Esophagus squamous epithelium (tissue), 5 donors: Measurements from ENCODE around the gene NHLRC2. TPM values are rescaled to one million over a fixed set of nuclear protein-coding genes. Genes with fewer than 3 reads are reported as not detected.
"Not testable (repeated sequence)": the region's sequence is repeated elsewhere in the genome, so short reads cannot be mapped to it uniquely, and the experiment has no call there.

Source experiments
- DNase-seq: peaks from one replicate; lab custom pipeline; 2025; lab: John Stamatoyannopoulos, UW
- H3K27ac ChIP-seq, 4 donors: fragments of 200-600 bp; sonication (generic); one replicate each; pipeline ENCODE4 v1.5.1; 2016 to 2019; ENCODE audit warnings: mild to moderate bottlenecking in 1 of 4
- H3K27me3 ChIP-seq, 4 donors: fragments of 200-600 bp; sonication (generic); 1 replicate in 3 of 4; 2 replicates in 1 of 4; pipeline versions ENCODE4 v1.5.1 to v1.6.0; 2017 to 2021; ENCODE audit warnings: antibody characterized with exemption in 1 of 4
- H3K36me3 ChIP-seq, 3 donors: fragments of 200-600 bp; sonication (generic); one replicate each; pipeline ENCODE4 v1.5.1; 2016 to 2019
- H3K4me1 ChIP-seq, 3 donors: fragments of 200-600 bp; sonication (generic); one replicate each; pipeline ENCODE4 v1.5.1; 2017 to 2019
- H3K4me3 ChIP-seq, 4 donors: fragments of 200-600 bp; sonication (generic); 1 replicate in 3 of 4; 2 replicates in 1 of 4; pipeline ENCODE4 v1.5.1; 2016 to 2019; ENCODE audit warnings: mild to moderate bottlenecking in 2 of 4, moderate library complexity in 1 of 4
- H3K9me3 ChIP-seq, 3 donors: fragments of 200-600 bp; sonication (generic); one replicate each; pipeline ENCODE4 v1.5.1; 2016 to 2019
- POLR2A ChIP-seq, 4 donors: fragments of 450-650 bp; IDR thresholded peaks; one replicate each; pipeline ENCODE4 v1.6.1; 2017; ENCODE audit warnings: antibody characterized with exemption in 4 of 4, mild to moderate bottlenecking in 4 of 4, moderate library complexity in 3 of 4
- WGBS, 2 donors: methylation state at CpG; one replicate each; pipeline ENCODE4 v1.1.5; 2018; 5-methylcytosine and 5-hydroxymethylcytosine counted together
- intact Hi-C: fragments of 100-400 bp; cut with DNase I; formaldehyde crosslinking; loops from one replicate; pipeline ENCODE4 v1.15.0; 2022
- total RNA-seq, 4 donors: library from RNA; depleted of rRNA; stranded (reverse); fragments of >200 nt; gene quantifications; one replicate each; pipeline ENCODE4 v1.1.0, GENCODE V29; 2016
- TF ChIP-seq, protein P1 (sequence below), 6 experiments: fragments of 450-650 bp in 4 of 6; fragments of 200-600 bp in 2 of 6; sonication (generic) in 2 of 6; IDR thresholded peaks; one replicate each; pipeline ENCODE4 v1.5.1; 2016 to 2019; ENCODE audit warnings: antibody characterized with exemption in 6 of 6, mild to moderate bottlenecking in 4 of 6, moderate library complexity in 4 of 6
- donor health status: DM: yes; HTN: yes; CAD: no.

The NHLRC2 gene
- total RNA-seq, 4 donors from 2014 or later = 14.1 to 42.0 (median 31.2) TPM

DNA sequence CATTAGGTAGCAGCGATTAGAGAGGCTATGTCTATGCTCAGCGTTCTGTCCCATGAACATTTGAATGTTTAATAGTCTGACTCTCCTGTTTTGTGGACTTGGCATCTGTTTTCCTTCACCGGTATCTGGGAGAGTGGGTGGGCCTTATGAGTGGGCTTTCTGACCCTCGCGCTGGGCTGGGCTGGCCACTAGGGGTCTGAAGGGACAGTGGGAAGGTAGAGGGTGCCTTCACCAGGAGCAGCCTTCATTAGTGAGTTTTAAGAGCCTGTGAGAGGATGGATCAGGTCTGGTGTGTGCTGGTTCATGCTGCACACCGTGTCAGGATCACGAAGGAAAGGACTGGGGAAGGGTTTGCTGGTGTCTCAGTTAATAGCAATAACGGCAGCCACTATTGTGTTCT is 34.0 kb upstream of the NHLRC2 start:
- Histone ChIP-seq H3K4me3 (no peak overlapping the region), H3K4me1 (no peaks in the 10 kb centered on the region), H3K27me3 (no peaks in the 10 kb centered on the region), H3K27ac (no peak overlapping the region), H3K36me3 (no peaks in the 10 kb centered on the region), H3K9me3 (no peaks in the 10 kb centered on the region)
- intact Hi-C loops = no loop called here
- DNase-seq = no peak
- no peak for TF ChIP-seq POLR2A (IDR thresholded peaks at IDR 0.05)
- TF ChIP-seq, protein P1, sequence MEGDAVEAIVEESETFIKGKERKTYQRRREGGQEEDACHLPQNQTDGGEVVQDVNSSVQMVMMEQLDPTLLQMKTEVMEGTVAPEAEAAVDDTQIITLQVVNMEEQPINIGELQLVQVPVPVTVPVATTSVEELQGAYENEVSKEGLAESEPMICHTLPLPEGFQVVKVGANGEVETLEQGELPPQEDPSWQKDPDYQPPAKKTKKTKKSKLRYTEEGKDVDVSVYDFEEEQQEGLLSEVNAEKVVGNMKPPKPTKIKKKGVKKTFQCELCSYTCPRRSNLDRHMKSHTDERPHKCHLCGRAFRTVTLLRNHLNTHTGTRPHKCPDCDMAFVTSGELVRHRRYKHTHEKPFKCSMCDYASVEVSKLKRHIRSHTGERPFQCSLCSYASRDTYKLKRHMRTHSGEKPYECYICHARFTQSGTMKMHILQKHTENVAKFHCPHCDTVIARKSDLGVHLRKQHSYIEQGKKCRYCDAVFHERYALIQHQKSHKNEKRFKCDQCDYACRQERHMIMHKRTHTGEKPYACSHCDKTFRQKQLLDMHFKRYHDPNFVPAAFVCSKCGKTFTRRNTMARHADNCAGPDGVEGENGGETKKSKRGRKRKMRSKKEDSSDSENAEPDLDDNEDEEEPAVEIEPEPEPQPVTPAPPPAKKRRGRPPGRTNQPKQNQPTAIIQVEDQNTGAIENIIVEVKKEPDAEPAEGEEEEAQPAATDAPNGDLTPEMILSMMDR (IDR thresholded peaks at IDR 0.05) = no peak
- 58 to 74% methylated on average over 7 to 8 of the region's 8 CpGs for WGBS, 2 donors

DNA sequence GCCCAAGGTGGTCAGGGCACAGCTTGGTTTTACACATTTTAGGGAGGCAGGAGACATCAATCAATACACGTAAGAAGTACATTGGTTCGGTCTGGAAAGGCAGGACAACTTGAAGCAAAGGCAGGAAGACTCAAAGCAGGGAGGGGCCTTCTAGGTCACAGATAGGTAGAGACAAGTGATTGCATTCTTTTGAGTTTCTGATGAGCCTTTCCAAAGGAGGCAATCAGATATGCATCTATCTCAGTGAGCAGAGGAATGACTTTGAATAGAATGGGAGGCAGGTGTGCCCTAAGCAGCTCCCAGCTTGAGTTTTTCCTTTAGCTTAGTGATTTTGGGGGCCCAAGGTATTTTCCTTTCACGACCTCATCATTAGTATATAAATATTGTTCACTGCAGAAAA is 33.2 kb upstream of the NHLRC2 start:
- H3K27me3 ChIP-seq, intact Hi-C loops, H3K9me3 ChIP-seq, H3K36me3 ChIP-seq, H3K4me3 ChIP-seq, DNase-seq, H3K4me1 ChIP-seq, H3K27ac ChIP-seq: not testable (repeated sequence)
- WGBS, 2 donors = 60 to 81% methylated on average over 3 of the region's 3 CpGs

DNA sequence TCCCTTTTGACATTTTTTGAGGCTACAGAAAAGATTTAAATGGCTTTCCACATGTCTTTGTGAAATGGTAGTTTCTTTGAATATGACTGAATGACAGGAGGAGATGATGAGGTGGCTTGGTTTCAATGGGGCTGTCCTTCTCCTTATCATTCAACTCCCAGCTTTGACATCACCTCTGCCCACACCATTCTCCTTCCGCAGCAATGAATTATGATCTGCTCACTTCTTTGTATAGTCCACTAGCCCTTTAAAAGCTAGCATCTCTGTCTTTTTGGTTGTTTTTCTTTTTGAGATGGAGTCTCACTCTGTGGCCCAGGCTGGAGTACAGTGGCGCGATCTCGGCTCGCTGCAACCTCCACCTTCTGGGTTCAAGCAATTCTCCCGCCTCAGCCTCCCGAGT is 32.3 kb upstream of the NHLRC2 start:
- no peak for DNase-seq

DNA sequence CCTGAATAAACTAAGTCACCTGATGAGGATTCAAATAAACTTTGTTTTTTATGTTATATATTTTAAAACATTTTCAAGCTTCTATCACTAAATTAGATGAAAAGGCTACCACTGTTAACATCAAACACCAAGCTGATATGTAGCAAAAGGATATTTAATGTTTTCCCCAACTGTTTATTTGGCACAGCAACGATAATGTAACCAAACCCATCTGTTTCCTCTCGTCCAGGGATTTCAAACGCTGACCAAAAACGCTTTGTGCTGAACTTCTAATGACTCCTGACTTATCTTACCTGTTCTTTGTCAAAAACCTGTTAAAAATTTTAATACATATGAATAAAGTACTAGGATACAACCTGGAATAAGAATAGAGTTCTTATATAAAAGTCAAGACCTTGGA is 31.1 kb upstream of the NHLRC2 start:
- Histone ChIP-seq H3K4me3 (no peak overlapping the region), H3K36me3 (no peaks in the 10 kb centered on the region), H3K27me3 (no peaks in the 10 kb centered on the region), H3K27ac (no peak overlapping the region), H3K9me3 (no peaks in the 10 kb centered on the region), H3K4me1 (no peaks in the 10 kb centered on the region)
- TF ChIP-seq POLR2A (IDR thresholded peaks at IDR 0.05) = no peak
- TF ChIP-seq, protein P1 (IDR thresholded peaks at IDR 0.05) = no peak
- no peak for DNase-seq
- intact Hi-C loops = no loop called here
- 42 to 58% methylated on average over 4 of the region's 4 CpGs for WGBS, 2 donors

More for the DNA sequence above, 32.3 kb upstream of the NHLRC2 start:
- no peaks in the 10 kb centered on the region for H3K4me1 ChIP-seq
- H3K4me3 ChIP-seq = no peak overlapping the region
- TF ChIP-seq POLR2A (IDR thresholded peaks at IDR 0.05) = no peak
- TF ChIP-seq, protein P1 (IDR thresholded peaks at IDR 0.05) = no peak
- H3K9me3 ChIP-seq = no peaks in the 10 kb centered on the region
- no peak overlapping the region for H3K27ac ChIP-seq
- no peaks in the 10 kb centered on the region for H3K36me3 ChIP-seq
- H3K27me3 ChIP-seq = no peaks in the 10 kb centered on the region
- WGBS, 2 donors = 94 to 96% methylated on average over 5 to 7 of the region's 7 CpGs
- intact Hi-C loops = no loop called here

DNA sequence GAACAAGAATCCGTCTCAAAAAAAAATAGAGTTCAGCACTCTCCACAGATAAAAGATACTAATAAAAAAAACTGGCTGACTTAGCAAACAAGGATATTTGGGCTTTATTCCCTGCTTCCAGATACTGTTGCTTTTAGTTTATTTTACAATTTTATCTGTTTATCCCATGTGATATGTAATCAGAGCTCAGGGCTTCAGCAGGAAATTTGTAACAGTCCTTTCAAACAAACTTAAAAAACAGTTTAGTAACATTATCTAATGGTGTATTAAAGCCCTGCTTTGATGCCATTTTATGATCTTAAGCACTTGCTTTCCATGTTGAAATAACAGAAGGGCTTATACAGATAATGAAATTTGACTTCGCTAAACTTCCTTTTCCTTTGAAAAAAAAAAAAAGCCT is 28.7 kb upstream of the NHLRC2 start:
- Histone ChIP-seq H3K36me3 (no peaks in the 10 kb centered on the region), H3K27me3 (no peaks in the 10 kb centered on the region), H3K4me1 (no peaks in the 10 kb centered on the region), H3K27ac (no peak overlapping the region), H3K9me3 (no peaks in the 10 kb centered on the region), H3K4me3 (no peak overlapping the region)
- intact Hi-C loops = no loop called here
- DNase-seq = no peak
- WGBS, 2 donors = 64 to 81% methylated on average over 2 of the region's 2 CpGs
- no peak for TF ChIP-seq POLR2A (IDR thresholded peaks at IDR 0.05)
- TF ChIP-seq, protein P1 (IDR thresholded peaks at IDR 0.05) = no peak

DNA sequence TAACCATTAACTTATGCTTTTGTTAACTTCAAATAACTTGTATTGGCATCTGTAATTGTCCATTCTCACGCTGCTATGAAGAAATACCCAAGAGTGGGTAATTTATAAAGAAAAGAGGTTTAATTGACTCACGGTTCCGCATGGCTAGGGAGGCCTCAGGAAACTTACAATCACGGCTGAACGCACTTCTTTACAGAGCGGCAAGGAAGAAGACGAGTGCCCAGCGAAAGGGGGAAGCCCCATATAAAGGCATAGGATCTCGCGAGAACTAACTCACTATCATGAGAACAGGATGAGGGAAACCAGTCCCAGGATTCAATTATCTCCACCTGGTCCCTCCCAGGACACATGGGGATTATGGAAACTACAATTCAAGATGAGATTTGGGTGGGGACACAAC is 25.9 kb upstream of the NHLRC2 start:
- WGBS, 2 donors = 77 to 83% methylated on average over 10 of the region's 10 CpGs
- intact Hi-C loops = not testable (repeated sequence)

More for the DNA sequence above, 25.9 kb upstream of the NHLRC2 start:
- not testable (repeated sequence) for H3K9me3 ChIP-seq, H3K36me3 ChIP-seq, H3K27me3 ChIP-seq, H3K4me3 ChIP-seq, H3K27ac ChIP-seq, DNase-seq, H3K4me1 ChIP-seq
